ENCODE results near the gene FAM186B.

The FAM186B gene

DNA sequence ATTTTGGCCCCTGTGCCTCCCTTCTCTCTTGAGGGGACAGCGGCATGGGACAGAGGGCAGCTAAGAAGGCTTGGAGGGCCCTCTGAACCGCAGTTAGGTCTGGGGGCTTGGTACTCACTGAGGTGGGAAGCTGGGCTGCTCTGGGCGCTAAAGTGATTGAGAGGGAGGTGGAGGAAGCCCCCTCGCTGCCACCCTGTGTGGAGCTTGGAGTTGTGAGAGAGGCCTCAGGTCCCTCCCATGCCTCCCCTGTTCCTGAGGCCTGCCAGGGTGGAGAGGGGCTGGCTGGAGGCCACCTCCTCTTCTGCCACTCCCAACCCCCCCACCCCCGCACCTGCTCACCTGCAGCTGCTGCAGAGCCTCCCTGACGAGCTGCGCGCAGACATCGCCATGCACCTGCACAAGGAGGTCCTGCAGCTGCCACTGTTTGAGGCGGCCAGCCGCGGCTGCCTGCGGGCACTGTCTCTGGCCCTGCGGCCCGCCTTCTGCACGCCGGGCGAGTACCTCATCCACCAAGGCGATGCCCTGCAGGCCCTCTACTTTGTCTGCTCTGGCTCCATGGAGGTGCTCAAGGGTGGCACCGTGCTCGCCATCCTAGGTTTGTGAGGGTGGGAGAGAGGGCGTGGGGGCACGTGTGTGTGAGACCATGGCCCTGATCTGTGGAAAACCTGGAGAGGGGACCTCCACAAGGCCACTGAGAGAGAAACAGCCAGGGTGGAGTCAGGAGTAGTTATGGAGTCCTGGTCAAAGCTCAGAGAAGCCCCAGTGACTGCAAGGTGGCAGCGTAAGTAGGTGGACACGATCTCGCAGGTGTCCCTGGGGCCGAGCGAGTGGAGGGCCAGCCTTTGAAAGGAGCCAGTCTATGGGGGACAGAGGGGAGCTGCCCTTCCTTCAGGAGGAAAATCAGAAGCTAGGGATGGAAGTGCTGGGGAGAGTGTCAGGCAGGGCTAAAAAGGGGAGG lies 55.4 kb downstream of the FAM186B start:
- DNase-seq: no peak

DNA sequence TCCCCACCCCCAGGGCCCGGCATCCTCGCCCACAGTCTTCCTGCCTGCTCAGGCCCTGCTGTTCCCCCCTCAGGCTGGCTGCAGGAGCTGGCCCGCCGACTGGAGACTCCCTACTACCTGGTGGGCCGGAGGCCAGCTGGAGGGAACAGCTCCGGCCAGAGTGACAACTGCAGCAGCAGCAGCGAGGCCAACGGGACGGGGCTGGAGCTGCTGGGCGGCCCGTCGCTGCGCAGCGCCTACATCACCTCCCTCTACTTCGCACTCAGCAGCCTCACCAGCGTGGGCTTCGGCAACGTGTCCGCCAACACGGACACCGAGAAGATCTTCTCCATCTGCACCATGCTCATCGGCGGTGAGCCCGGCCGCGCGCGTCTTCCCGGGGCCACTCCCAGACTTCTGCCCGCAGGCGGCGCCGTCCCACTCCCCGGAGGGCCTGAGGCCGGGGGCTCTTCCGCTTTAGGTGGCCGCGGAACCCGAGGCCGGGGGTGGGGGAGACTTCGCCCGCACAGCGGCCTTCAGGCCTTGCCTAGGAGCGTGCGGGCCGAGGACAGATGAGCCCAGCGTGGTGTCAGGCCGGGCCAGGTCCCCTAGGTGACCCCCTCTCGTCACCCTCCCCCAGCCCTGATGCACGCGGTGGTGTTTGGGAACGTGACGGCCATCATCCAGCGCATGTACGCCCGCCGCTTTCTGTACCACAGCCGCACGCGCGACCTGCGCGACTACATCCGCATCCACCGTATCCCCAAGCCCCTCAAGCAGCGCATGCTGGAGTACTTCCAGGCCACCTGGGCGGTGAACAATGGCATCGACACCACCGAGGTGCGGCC lies 56.4 kb downstream of the FAM186B start:
- DNase-seq: peak; percentile 27

DNA sequence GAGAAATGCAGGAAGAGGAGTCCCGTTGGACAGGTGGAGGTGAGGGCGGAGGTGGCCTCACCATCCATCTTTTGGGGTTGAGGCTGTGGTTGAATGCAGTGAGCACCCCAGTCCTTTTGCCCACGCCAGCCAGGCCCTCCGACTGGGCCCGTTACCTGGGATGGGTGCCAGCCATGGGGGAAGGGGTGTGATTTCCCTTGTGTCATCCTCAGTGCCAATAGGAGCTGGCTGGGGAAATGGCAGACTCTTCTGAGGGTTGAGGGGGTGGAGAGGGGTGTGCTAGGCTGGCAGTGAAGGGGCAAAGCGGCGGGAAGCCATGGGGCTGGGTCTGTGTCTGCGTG lies 57.0 kb downstream of the FAM186B start:
- DNase-seq: no peak

DNA sequence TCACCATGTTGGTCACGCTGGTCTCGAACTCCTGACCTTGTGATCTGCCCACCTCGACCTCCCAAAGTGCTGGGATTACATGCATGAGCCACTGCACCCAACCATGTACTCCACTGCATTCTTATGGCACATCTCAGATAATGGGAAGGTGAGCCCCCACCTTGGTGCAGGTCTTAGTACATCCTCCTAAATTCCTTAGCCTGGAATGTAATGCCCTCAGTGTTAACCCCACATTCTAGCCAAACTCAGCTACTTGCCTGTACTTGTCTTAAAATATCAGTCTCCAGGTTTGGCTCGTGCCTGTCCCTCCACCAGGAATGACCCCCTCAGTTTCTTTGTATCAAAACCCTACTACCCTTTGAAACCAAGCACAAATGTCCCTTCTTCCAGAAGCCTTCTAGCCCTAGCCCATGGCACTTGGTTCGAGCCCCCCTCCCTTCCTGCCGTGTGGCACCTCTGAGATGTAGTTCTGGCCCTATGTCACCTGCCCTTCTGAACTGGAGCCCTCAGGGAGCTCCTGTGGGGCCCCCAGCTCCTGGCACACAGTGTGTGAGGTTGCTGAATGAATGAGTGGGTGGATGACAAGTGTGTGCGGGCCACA lies 58.2 kb downstream of the FAM186B start:
- DNase-seq: no peak

DNA sequence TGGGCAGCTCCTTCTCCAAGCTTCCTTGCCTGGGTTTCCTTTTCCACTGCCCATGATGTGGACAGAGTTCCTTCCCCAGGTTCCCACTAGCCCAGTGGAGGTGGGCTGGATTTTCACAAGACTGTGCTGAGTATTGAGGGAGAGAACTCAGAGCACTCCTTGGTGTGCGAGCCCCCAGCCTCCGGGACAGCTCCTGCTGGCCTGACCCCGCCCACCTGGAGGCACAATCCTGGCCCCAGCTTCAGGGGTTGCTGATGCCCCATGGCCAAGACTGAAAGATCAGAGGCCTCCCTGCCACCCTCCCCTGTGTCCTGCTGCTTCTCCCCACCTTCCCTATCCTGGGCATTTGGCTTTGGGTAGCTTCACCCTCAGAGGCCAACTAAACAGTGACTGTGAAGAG lies 59.0 kb downstream of the FAM186B start:
- DNase-seq: no peak

DNA sequence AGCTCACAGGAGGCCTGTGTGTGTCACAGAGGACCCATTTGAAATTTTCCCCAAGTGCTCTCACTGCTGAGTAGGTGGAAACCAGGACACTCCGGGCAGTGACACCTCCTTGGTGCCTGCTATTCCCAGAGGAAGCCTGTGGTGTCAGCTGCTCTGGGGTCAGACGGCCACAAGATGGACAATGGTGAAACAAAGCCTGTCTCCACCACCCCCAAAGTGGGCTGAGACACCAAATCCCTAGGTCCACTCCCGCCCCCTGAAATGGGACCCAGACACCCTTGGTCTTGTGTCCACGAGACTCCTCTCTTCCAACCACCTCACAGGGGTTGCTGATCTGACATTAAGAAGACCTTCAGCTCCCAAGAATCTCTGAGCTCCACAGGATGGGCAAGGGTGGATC lies 59.6 kb downstream of the FAM186B start:
- no peak for DNase-seq

DNA sequence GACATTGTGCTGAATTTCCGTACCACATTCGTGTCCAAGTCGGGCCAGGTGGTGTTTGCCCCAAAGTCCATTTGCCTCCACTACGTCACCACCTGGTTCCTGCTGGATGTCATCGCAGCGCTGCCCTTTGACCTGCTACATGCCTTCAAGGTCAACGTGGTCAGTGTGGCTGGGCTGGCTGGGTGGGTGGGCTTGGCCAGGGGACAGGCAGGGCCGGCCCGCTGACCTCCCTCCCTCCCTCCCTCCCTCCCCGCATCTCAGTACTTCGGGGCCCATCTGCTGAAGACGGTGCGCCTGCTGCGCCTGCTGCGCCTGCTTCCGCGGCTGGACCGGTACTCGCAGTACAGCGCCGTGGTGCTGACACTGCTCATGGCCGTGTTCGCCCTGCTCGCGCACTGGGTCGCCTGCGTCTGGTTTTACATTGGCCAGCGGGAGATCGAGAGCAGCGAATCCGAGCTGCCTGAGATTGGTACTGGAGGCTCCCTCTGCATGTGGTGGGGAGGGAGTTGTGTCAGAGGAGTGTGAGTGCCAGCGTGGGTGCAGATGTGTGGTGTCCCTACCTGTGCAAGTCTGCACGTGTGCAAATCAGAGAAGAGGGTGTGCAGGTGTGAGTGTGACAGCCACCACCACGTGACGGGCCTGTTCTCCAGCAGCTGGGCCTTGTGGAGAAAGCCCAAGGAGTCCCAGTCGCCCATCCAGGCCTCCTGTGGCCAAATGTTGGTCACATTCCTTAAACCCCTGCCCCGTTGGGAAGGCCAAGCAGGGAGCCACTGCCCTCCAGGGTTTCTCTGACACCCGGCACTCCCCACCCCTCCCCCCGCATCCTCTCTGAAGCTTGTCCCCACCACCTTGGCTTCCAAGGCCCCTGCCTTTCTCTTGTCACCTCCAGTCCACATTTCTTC lies 61.3 kb downstream of the FAM186B start:
- no peak for DNase-seq

DNA sequence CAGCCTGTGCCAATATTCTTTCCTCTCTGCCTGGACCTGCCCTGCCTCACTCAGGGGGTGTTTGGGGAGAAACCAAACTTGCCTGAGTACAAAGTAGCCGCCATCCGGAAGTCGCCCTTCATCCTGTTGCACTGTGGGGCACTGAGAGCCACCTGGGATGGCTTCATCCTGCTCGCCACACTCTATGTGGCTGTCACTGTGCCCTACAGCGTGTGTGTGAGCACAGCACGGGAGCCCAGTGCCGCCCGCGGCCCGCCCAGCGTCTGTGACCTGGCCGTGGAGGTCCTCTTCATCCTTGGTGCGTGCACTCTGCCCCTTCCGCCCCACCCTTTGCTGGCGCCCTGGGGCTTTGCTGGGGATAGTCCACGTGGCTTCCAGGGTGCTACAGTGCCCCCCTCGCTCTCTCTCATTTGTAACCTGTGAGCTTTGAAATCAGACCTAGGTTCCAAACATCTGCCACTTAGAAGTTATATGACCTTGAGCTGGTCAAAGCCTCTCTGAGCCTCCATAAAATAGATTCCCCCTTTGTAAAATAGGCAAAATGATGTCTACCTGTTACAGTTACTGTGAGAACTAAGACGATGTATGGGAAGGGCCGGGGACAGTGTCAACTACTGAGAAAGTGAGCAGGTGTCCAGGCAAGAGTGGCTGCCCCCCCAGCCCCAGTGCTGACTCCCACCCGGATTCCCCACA lies 62.1 kb downstream of the FAM186B start:
- no peak for DNase-seq

DNA sequence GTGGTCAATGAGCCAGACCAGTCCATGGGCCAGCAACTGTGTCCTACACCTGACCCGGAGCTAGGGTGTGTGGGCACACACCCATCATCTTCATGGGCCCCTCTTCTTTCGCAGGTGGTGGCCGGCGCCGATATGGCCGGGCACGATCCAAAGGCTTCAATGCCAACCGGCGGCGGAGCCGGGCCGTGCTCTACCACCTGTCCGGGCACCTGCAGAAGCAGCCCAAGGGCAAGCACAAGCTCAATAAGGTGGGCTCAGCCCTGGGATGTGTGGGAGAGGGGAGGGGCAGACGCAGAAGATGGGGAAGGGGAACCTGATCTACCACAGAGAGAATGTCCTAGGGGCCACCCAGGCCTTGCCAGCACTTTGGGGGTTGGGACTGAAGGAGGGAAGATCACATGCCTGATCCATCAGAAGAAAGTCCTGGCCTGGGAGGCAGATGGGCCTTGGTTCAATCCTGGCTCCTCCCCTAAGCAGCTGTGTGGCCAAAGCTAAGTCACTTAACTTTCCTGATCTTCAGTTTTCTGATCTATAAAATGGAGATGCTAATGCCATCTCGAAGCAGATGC lies 62.8 kb downstream of the FAM186B start:
- DNase-seq: no peak

DNA sequence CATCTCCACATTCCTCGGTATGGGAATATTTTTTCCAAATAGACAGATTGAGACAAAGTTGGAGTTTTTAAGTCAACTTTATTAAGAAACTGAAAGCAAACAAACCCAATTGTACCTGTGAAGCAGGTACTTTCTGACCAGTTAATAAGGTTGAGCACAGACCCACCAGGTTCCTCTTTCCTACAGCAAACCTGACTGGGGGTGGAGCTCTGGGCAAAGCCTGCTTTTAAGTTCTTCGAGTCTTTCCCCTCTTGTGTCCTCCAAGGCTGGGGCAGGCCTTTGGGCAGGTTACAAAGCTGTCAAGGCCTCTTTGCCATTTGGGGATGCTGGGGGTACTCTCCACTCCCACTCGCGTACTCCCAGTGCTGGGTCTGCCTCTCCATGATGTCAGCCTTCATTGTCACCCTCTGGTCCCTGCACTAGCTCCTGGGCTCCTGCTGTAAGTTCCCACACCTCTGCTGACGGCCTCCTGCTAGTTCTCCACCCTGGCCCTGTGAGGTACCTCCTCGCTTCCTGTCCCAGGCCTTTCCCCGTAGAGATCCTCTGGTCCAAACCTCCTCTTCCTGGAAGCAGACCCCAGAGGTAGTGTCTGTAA lies 63.4 kb downstream of the FAM186B start:
- no peak for DNase-seq

DNA sequence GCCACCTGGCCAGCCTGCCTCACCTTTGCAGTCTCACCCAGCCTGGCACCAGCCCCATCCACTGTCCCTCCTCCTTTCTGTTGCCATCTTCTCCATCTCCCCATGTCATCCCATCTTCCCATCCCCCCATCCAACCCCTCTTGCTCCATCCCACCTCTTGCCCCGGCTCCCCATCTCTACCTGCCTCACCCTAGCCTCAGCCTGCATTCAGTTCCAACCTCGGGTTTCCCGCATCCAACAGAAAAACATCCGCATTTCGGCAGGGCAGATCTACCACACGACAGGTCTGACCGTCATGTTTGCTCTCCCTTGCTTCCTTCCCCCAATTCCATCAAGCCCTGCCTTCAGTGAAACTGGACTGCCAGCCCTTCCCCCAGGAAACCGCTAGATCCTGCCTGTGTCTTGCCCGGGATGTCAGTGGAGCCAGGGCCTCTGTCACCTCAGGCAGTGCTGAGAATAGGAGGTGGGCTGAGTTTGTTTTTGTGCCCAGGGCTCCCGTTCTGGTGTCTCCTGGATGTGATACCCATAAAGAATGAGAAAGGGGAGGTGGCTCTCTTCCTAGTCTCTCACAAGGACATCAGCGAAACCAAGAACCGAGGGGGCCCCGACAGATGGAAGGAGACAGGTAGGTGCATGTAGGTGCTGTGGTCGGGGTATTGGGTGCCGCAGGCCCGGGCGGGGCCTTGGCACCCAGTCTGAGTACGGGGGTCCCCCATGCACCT lies 64.1 kb downstream of the FAM186B start:
- DNase-seq: no peak

DNA sequence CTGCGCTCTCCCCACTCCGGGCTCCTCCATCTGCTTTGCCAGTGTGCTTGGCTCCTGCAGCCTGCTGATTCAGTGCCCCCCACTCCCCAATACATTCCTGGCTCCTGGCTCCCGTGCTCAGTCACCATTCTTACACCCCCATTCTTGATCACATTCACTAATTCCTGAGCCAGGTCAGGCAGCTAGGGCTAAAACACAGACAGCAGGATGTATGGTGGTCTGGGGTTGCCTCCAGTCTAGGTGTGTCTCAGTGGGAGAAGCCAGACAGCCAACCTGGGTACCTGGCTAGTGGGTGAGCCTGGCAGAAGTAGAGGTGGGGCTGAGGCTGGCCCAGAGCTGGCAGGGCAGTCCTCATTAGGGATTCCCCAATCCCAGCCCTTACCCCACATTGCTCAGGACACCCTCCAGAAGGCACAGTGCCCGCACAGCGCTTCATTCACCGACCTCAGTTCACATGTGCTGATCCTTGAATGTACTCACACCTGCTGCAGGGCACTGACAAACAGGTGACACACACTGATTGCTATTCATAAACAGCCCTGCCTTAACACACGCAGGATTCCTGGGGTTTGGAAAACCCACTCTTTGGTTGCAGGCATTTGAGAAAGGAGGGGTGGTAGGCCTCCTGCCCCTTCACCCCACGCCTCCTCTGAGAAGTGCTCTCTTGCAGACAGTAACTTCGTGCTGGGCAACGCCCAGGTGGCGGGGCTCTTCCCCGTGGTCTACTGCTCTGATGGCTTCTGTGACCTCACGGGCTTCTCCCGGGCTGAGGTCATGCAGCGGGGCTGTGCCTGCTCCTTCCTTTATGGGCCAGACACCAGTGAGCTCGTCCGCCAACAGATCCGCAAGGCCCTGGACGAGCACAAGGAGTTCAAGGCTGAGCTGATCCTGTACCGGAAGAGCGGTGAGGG lies 65.0 kb downstream of the FAM186B start:
- DNase-seq: no peak

DNA sequence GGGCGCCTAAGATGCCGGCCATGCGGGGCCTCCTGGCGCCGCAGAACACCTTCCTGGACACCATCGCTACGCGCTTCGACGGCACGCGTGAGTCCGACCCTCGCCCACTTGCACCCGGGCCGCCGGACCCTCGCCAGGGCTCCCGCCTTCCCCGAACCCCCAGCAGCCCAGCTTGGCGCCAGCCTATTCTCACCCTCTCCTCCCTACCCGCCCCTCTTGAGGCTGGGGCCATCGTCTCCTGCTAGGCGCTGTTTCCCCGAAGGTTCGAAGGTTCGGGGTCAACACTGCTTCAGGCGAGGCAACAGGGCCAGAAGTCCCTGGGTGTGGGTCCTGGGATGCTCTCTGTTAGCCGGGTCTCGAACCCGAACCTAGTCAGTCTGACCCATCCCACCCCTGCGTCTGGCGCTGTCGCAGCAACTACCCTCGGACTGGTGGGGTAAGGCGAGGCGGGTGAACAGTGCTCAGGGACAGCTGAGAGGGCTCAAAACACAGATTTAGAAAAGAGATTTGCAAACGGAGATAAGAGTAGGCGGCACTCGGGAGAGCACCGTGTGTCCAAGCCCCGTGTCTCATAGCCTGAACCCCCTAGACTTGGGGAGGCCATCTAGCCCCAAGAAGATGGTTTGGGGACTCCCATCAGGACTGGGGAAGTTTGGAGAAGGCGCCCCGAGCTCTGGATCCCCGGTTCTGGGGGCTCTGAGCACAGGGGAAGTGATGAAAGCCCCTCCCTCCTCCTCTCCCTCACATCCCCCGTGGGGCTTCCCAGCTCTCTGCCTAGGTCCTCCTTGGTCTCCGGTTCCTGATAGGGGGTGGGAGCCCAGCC lies 65.8 kb downstream of the FAM186B start:
- DNase-seq: no peak

DNA sequence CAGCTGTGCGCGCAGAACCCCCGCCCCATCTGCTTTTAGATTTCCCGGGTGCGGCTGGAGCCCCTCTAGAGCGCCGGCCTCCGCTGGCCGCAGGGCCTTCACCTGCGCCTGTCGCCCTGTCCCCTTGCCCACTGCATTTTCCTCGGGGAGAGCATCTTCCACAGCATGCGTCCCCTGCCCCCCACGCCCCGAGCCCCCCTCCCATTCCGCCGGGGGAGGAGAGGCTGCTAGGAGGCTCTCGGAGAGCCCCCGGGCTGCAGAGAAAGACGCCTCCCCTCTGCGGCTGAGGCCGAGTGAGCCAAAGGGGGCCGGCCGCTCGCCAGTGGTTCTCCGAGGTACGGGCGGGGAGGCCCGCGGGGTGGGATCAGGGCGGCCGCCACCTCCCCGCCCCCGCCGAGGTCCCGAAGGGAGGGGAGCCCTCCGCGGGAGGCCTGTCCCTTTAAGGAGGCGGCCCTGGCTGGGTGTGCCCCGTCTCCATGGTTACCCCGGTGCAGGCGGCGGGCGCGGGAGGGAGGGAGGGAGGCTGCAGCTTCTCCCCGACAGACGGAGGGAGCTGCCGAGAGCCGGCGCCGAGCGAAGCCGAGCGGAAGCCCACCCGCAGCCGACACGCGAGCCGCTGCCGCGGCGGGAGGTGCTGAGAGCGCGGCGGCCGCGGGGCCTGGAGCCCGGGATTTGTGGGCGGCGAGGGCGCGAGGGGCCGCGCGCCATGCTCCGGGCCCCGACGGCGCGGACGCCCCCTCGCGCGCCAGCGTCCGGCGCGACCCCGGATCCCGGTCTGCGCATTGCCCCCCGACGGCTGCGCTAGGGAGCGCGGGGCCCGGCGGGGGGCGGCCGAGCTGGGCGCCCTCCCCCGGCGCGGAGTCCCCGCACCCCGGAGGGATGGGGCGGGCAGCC lies 66.7 kb downstream of the FAM186B start, which contains the start of gene KCNH3:
TSS of gene KCNH3 (plus strand) at position 521 of the 894 bp plus-strand sequence. CDS start 387 bp downstream, outside the sequence.
- peak; percentile 91 for DNase-seq

DNA sequence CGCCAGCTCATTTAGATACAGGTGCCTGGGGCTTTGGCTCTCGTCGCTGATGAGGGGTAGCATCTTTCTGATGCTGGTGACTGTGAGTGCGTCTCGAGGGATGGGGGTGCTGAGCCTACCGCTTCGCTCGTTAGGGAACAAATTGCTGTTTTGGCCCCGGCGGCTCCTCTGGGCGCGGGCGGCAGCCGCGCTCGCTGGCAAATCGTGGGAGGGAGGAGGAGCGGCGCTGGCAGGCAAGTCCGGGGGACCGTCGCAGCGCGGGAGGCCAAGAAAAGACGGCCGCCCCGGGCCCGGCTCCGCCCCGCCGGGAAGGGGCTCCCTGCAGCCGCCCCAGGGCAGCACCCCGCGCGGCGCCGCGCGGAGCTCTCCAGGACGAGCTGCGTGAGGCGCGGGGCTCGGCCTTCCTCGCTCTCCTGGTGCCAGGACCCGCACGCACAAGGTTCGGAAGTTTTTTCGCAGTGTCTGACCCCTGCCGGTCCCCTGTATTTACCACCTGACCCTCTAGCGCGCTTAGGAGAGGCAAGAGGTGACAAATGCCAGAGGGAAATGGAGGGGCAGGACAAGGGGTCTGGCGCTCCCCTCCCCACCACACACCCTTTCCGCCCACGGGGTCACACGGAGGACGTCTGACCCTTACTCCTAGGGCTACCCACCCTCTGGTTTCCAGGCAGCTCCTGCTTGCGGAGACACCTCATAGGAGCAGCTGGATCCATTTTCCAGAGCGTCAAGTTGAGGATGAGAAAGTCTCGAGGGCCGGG lies 67.5 kb downstream of the FAM186B start:
- DNase-seq: no peak
